ENCODE measurements around the gene DPP9.
"Not testable (repeated sequence)": the region's sequence is repeated elsewhere in the genome, so short reads cannot be mapped to it uniquely, and the experiment has no call there.

DNA sequence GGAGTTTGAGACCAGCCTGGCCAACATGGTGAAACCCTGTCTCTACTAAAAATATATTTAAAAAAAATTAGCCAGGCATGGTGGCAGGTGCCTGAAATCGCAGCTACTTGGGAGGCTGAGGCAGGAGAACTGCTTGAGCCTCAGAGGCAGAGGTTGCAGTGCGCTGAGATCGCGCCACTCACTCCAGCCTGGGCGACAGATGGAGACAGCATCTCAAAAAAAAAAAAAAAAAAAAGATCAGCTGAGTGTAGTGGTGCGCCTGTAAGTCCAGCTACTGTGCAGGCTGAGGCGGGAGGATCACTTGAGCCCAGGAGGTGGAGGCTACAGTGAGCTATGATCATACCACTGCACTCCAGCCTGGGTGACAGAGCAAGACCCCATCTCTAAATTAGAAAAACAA lies 43.6 kb downstream of the DPP9 start:
- TF ChIP-seq, protein P1, sequence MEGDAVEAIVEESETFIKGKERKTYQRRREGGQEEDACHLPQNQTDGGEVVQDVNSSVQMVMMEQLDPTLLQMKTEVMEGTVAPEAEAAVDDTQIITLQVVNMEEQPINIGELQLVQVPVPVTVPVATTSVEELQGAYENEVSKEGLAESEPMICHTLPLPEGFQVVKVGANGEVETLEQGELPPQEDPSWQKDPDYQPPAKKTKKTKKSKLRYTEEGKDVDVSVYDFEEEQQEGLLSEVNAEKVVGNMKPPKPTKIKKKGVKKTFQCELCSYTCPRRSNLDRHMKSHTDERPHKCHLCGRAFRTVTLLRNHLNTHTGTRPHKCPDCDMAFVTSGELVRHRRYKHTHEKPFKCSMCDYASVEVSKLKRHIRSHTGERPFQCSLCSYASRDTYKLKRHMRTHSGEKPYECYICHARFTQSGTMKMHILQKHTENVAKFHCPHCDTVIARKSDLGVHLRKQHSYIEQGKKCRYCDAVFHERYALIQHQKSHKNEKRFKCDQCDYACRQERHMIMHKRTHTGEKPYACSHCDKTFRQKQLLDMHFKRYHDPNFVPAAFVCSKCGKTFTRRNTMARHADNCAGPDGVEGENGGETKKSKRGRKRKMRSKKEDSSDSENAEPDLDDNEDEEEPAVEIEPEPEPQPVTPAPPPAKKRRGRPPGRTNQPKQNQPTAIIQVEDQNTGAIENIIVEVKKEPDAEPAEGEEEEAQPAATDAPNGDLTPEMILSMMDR (IDR thresholded peaks at IDR 0.05; ENCODE audit: control extremely low read depth in 1 of 3, insufficient read depth in 1 of 3, low read depth in 1 of 3, low read length in 3 of 3) = not testable (repeated sequence)
- not testable (repeated sequence) for TF ChIP-seq POLR2AphosphoS5 (IDR thresholded peaks at IDR 0.05; ENCODE audit: low read depth, low read length); KDM1A (IDR thresholded peaks at IDR 0.05; ENCODE audit: borderline replicate concordance, low read length); YY1 (IDR thresholded peaks at IDR 0.05; ENCODE audit: low read depth, low read length); BACH1 (IDR thresholded peaks at IDR 0.05; ENCODE audit: low read length); POLR2A (IDR thresholded peaks at IDR 0.05; ENCODE audit: control extremely low read depth in 1 of 2, low read depth in 2 of 2, low read length in 2 of 2); EZH2 (IDR thresholded peaks at IDR 0.05; ENCODE audit: low read depth, low read length, severe bottlenecking); EP300 (IDR thresholded peaks at IDR 0.05; ENCODE audit: borderline replicate concordance in 1 of 2, low read depth in 2 of 2, low read length in 2 of 2); NANOG (IDR thresholded peaks at IDR 0.05; ENCODE audit: insufficient read depth, low read depth, low read length, poor library complexity, severe bottlenecking); ASH2L (IDR thresholded peaks at IDR 0.05; ENCODE audit: low read length); SP2 (IDR thresholded peaks at IDR 0.05; ENCODE audit: low read length)
- TF ChIP-seq, protein P2, sequence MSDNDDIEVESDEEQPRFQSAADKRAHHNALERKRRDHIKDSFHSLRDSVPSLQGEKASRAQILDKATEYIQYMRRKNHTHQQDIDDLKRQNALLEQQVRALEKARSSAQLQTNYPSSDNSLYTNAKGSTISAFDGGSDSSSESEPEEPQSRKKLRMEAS (IDR thresholded peaks at IDR 0.05) = not testable (repeated sequence)
